Stimulated activated memory B cell treated with anti-CD40 and anti-IgM and Interleukin-4, amounts not matched to agents 10 μg/mL and 1 μg/mL and 100 μg/mL, for 72 hours (primary cell): Measurements from ENCODE around the gene PMEPA1.
A peak's percentile ranks its signal among the peaks of the same experiment; 100 is the strongest.

Experiments used
- ATAC-seq: fragments of 150-1000 bp; cut with Tn5 transposase; 2 replicates; pipeline ENCODE4 v1.10.0; 2021
- H3K27ac Mint-ChIP-seq: one replicate; pipeline ENCODE4 v1.8.0; 2022; ENCODE audit warnings: mild to moderate bottlenecking, mixed read lengths
- H3K27me3 Mint-ChIP-seq: one replicate; pipeline ENCODE4 v1.8.0; 2022; ENCODE audit warnings: mixed read lengths
- H3K36me3 Mint-ChIP-seq: one replicate; pipeline ENCODE4 v1.8.0; 2022; ENCODE audit warnings: mixed read lengths
- H3K4me1 Mint-ChIP-seq: one replicate; pipeline ENCODE4 v1.8.0; 2022; ENCODE audit warnings: mixed read lengths
- H3K4me3 Mint-ChIP-seq: one replicate; pipeline ENCODE4 v1.8.0; 2022; ENCODE audit warnings: mild to moderate bottlenecking, moderate library complexity, mixed read lengths
- H3K9me3 Mint-ChIP-seq: one replicate; pipeline ENCODE4 v1.8.0; 2022; ENCODE audit warnings: mixed read lengths

PMEPA1 gene

DNA sequence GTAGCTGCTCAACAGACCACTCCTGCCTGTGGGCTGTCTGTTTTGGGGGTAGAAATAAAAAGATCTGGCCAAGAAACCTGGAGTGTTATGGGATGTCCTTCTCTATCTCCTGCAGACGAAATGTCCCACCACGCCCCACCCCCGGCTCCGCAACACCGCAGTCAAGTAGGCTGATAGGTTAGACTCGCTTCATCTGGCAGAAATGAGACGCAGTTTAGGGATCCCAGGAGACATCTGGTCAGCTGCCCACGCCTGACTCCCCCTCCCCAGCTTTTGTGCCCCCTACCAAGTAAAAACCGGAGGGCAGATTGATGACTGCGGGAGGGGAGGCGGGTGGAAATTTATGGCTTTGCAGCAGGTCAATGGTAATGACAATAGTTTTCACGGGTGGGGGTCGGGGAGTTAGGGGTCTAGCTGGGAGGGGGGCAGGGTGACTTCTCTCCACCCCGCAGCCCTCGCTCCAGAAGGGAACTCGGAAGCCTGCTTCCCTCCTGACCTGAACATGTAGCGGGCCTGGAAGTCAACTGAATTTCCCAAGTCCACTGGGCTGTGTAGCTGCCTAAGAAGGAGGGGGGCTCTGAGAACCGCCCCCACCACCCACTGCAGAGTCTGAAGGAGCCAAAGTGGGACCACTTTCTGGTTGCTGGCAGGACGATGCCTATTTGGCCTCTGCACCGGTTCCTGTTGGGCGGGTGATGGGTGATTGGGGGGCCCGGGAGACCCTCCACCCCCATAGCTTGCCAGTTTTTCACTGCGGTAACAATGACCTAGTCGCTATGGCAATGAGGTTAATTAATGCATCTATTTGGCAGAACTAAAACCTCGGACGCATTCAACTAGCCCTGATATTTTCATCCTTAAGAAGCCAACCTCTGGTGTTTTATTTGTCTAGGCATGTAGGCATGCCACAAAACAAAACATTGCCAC is 25.7 kb downstream of the PMEPA1 start:
- ATAC-seq, result no peak
- peaks cover 100% of the 10 kb centered on the region for H3K4me1 Mint-ChIP-seq

DNA sequence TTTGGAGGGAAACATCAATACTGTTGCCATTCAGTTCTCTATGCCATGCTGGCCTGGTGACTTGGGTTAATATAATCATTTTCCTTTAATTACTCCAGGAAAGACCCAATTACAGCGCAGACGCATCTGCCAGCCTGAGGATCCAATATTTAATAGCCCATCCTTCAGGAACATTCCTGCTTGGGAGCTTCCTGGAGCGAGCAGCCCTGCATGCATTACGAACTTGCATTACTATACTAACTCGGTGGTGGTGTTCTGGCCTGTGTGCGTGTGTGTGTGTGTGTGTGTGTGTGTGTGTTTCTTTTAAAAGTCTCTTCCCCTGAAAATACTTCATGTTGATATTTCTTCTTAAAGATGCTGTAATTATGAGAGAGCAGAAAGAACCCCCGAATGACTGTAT is 26.5 kb downstream of the PMEPA1 start:
- Mint-ChIP-seq H3K9me3 (no peaks in the 10 kb centered on the region), H3K27ac (peak overlapping the region; percentile 88), H3K36me3 (peaks cover 12% of the 10 kb centered on the region), H3K27me3 (peaks cover 12% of the 10 kb centered on the region), H3K4me1 (peaks cover 100% of the 10 kb centered on the region), H3K4me3 (peak overlapping the region; percentile 54)
- no peak for ATAC-seq

More for the DNA sequence above, 25.7 kb downstream of the PMEPA1 start:
- Mint-ChIP-seq H3K4me3 (peak overlapping the region; percentile 16), H3K36me3 (peaks cover 12% of the 10 kb centered on the region), H3K27me3 (peaks cover 12% of the 10 kb centered on the region), H3K27ac (peak overlapping the region; percentile 88), H3K9me3 (no peaks in the 10 kb centered on the region)

DNA sequence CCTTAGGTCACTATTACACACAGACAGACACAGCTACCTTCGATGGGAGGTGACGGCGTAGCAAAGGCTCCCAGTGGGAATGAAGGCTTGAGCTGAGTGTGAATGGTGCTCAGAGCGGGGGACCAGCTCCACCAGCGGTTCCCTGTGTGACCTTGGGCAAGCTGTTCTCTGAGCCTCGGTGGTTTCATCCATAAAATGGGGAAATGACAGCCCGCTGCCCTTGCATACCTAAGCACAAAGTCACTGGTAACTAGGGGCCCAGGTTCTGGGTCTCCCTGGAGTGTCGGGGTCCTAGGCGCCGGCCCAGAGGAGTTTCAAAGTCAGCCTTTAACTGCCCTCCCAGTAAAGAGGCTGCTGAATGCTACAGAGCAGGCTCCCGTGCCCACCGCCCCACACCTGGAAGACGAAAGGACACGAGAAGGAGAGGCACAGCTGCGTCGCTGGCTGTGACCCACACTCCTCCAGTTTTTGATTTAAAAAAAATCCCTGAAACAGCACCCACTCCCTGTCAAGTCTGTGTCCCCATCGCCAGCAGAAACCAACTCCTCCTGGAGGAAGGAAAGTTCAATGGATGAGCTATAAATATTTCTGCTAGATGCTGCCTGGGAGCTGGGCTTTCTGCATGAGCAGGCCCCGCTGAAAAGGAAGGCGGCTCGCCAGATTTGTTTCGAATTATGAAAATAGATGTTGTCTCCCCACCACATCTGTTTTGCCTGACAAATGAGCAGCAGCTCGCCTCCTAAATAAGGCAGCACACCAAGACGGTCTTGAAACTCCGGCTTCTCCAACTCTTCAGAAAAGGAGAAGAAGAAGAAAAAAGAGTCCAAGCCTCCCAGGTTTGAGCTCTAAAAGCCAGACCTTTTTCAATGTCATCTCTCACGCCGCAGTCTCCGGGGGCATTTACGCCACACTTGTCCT is 27.4 kb downstream of the PMEPA1 start:
- Mint-ChIP-seq H3K9me3 (no peaks in the 10 kb centered on the region), H3K4me1 (peaks cover 100% of the 10 kb centered on the region), H3K27me3 (peaks cover 12% of the 10 kb centered on the region), H3K36me3 (peaks cover 12% of the 10 kb centered on the region), H3K27ac (peak overlapping the region; percentile 88), H3K4me3 (peak overlapping the region; percentile 54)
- ATAC-seq, result peak; percentile 53

DNA sequence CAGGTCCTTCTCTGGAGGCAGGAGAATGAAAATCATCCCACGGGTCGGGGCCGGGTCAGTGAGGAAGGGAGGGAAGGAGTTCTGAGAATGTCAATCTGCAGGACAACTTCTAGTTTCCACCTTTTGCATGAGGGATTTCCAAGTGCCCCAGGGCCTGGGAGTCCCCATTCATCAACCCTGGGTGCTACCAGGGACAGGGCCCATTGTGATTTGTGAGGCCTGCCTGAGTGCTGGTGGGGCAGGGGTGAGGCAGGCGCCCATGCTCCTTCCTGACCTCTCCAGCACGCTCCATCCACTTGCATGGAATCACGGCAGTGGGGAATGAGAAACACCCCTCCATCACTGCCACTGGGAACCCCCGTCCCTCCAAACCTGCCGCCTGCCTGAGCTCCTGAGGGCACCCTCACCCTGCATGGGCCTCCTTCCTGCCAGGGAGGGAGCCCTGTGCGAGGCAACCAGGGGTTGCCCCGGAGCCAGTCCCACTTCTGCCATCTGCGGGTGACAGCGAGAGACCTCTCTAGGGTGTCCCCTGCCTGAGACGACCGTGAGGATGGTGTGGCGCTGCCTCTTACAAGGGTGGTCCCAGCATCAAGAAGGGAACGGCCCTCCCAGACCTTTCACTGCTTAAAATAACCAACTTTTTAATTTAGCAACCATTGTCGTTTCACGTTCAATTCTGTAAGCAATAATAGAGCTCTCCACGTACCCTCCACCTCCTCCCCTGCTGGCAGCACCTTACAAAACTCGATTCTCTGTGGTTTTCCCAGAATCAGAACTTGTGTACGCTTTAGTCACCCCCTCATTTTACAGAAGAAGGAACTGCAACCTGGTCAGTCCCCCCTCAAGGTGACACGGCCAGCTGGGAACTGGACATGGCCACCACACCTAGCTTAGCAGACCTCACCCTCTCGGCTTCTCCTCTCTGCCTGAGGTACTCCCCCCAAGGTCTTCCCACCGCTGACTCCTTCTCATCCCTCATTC is 28.6 kb downstream of the PMEPA1 start:
- Mint-ChIP-seq H3K4me3 (peak overlapping the region; percentile 54), H3K27ac (peak overlapping the region; percentile 88), H3K27me3 (peaks cover under 1% of the 10 kb centered on the region), H3K9me3 (no peaks in the 10 kb centered on the region), H3K4me1 (peaks cover 100% of the 10 kb centered on the region), H3K36me3 (peaks cover 4% of the 10 kb centered on the region)
- peak; percentile 69 for ATAC-seq

DNA sequence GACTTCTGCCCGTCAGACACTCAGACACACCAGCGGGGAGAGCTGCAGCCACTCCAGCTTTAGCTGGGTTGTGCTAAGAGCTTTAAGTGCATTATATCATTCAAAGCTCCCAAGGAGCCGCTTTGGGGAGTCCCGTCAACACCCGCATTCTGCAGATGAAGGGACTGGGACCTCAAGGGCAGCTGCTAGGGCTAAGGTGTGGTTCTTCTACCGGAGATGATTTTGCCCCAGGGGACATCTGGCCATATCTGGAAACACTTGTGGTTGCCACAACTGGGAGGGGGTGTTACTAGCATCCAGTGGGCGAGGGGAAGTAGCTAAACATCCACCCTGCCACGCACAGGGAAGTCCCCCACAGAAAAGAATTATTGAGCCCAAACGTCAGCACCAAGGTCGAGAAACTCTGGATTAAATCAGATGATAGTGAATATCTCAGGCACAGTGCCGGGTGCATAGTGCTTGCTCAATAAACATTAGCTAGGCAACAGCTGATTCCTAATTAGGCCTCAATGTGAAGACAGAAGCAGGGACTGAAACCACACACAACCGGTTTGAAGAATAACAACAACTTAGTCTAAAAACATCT is 29.6 kb downstream of the PMEPA1 start:
- Mint-ChIP-seq H3K36me3 (peaks cover 4% of the 10 kb centered on the region), H3K27ac (peak overlapping the region; percentile 88), H3K4me3 (peak overlapping the region; percentile 40), H3K4me1 (peaks cover 99% of the 10 kb centered on the region), H3K27me3 (no peaks in the 10 kb centered on the region), H3K9me3 (no peaks in the 10 kb centered on the region)
- ATAC-seq, result peak; percentile 78

DNA sequence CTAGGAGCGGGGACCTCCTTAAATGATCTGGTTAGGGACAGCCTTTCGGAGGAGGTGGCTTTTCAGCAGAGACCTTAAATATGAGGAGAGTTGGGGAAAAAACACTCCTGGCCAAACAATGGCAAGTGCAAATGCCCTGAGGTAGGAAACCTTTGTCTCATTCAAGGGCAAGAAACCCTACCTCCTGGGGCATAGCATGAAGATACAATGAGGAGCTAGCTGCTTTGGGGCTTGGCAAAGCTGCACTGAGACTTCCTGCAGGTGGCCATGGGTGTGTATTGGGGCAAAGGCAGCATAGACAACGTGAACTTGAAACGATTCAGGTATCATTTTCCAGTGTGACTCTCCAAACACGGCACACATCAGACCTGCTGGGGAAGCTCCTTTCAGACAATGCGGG is 30.7 kb downstream of the PMEPA1 start:
- no peaks in the 10 kb centered on the region for H3K27me3 Mint-ChIP-seq
- peak overlapping the region; percentile 88 for H3K27ac Mint-ChIP-seq
- H3K9me3 Mint-ChIP-seq, result no peaks in the 10 kb centered on the region
- H3K4me1 Mint-ChIP-seq, result peaks cover 90% of the 10 kb centered on the region
- H3K4me3 Mint-ChIP-seq, result no peak overlapping the region
- peaks cover 4% of the 10 kb centered on the region for H3K36me3 Mint-ChIP-seq
- no peak for ATAC-seq

DNA sequence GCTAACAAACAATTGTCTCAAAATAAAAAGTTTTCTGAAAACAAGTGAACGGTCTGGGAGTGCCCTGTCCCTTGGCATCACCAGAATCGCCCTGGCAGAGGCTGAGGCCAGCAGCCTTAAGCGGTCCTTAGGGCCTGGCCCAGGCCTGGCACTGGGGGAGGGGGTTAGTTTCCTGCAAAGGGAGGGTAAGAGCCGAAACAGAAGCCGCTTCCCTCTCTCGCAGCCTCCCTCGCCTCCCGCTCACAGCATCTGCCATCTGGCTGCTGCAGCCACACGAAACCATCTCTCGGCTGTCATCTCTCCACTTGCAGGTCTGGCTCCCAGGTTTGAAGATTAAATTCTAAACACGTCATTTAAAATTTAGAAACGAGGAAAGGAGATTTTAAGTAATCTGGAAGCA is 31.5 kb downstream of the PMEPA1 start:
- no peak overlapping the region for H3K4me3 Mint-ChIP-seq
- H3K27ac Mint-ChIP-seq, result peak overlapping the region; percentile 88
- peaks cover 90% of the 10 kb centered on the region for H3K4me1 Mint-ChIP-seq
- no peak for ATAC-seq
- H3K36me3 Mint-ChIP-seq, result peaks cover 4% of the 10 kb centered on the region
- no peaks in the 10 kb centered on the region for H3K27me3 Mint-ChIP-seq
- no peaks in the 10 kb centered on the region for H3K9me3 Mint-ChIP-seq

DNA sequence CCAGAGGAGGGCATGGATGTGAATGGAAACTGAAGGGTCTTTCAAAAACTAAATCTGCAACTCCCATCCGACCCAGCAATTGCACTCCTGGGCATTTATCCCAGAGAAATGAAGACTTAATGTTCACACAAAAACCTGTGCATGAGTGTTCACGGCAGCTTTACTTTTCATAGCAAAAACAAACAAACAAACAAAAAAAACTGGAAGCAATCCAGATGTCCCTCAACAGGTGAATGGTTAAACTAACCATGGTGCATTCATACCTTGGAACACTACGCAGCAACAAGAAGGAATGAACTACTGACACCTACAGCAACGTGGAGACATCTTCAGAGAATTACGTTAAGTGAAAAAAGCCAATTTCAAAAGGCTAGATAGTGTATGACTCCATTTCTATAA is 32.2 kb downstream of the PMEPA1 start:
- Mint-ChIP-seq H3K36me3 (peaks cover 4% of the 10 kb centered on the region), H3K4me1 (peaks cover 88% of the 10 kb centered on the region), H3K27me3 (no peaks in the 10 kb centered on the region), H3K9me3 (no peaks in the 10 kb centered on the region), H3K27ac (no peak overlapping the region), H3K4me3 (no peak overlapping the region)
- no peak for ATAC-seq

DNA sequence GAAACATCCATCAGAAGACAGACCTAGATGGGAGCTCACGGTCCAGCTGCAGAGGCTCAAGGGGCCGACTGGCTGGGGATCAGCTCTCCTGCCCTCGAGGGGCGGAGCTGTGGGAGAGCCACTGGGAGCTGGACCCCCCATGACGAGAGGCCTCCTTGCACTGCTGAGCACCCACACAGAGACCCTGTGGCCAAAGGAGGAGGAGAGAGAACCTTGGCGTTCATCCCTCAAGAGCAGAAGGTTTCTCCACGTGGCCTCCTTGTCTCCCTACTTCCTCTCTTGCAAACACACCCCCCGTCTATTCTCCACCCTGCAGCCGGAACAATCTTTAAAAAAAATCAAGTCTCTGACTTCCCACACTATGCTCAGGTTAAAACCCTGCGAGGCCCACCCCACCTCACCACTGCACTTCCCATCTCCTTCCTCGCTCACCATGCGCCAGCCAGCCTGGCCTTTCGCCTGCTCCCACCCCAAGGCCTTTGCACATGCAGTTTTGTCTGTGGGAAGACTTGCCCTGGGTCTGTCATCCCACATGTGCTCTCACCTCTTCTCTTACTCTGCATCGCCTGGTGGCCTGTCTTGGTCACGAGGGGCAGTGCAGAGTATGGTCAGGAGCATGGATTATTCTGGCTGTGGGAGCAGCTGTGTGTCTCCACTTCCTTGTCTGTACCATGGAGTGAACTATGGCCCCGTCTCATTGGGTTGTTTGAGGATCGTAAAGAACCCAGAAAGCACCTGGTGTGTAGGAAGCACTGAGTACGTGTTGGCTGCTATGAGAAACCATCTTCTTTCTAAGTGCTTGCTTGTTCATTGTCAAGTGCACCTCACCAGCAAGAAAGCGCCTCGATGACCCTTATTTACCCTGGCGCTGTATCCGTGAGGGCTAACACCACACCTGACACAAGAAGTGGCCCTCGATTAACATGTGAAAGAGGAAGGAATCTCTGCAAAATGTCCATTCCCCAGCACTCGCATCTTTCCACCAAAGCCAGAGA is 32.9 kb downstream of the PMEPA1 start:
- peaks cover 3% of the 10 kb centered on the region for H3K36me3 Mint-ChIP-seq
- H3K9me3 Mint-ChIP-seq, result no peaks in the 10 kb centered on the region
- ATAC-seq, result no peak
- no peaks in the 10 kb centered on the region for H3K27me3 Mint-ChIP-seq
- H3K4me3 Mint-ChIP-seq, result no peak overlapping the region
- peaks cover 81% of the 10 kb centered on the region for H3K4me1 Mint-ChIP-seq
- H3K27ac Mint-ChIP-seq, result peak overlapping the region; percentile 38

DNA sequence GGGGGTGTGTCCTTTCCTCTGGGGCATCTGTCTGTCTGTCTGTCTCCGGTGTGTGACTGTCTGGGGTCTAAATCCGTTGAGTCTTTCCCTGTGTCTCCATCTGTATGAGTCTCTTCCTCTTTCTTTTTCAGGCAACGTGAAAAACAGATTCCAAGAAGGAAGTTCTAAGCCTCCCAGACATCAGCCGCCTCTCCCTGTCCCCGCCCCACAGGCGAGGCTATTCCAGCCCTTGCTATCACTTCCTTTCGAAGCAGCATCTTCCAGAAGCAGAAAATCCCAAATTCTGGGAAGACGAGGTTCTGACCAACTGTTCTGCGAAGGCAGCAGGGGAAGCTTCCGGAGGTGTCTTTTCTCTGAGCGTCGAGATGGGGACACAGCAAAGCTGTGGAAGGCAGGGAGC is 34.0 kb downstream of the PMEPA1 start:
- Mint-ChIP-seq H3K36me3 (no peaks in the 10 kb centered on the region), H3K27me3 (no peaks in the 10 kb centered on the region), H3K4me1 (peaks cover 70% of the 10 kb centered on the region), H3K4me3 (no peak overlapping the region), H3K27ac (peak overlapping the region; percentile 38), H3K9me3 (no peaks in the 10 kb centered on the region)
- no peak for ATAC-seq

DNA sequence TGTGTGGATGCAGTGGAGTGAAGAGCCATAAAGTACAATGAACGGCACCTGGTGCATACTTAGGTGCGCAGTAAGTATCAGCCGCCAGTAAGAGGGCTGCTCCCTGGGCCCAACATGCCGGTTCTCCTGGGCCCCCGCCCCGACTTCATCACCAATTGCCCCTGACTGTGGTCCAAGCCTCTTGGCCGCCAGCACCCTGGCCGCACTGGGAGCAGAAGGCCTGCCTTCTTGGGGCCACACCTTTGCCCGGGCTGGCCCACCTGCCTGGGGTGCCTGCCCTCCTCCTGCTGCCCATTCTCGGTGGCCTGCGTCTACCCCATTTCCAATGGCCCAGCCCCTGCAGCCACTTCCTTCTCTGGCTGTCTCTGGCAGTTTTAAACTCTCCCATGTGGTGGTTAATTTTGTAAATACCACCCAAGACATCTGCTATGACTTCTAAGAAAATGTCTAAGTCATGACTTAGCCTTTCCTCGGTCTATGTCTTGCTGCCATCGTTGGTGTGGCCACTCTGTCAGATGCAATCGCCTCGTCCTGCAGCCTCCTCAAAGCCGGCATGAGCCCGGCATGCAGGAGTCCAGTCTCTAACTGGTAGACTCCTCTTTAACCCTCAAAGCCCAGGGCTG is 36.8 kb downstream of the PMEPA1 start:
- no peaks in the 10 kb centered on the region for H3K36me3 Mint-ChIP-seq
- peak overlapping the region; percentile 15 for H3K27ac Mint-ChIP-seq
- no peaks in the 10 kb centered on the region for H3K27me3 Mint-ChIP-seq
- no peak overlapping the region for H3K4me3 Mint-ChIP-seq
- H3K9me3 Mint-ChIP-seq, result no peaks in the 10 kb centered on the region
- H3K4me1 Mint-ChIP-seq, result peaks cover 57% of the 10 kb centered on the region
- ATAC-seq, result no peak

DNA sequence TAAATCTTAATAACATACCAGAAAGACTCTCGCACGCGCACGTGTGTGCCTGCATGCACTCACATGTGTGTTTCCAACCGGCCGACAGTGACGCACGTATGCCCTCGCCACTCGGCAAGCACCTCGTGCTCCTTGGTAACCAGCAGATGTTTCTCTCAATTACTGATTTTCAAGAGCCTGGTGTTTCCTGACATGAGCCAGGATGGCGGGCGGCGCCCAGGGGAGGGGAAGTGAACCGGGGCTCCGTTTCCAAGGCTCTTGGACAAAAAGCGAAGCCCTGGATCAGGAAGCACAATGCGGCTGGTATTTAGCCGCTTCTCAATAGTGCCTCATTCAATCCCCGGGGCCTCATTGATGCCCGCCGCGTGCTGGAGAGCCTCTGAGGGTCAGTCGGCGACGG is 37.7 kb downstream of the PMEPA1 start:
- H3K4me3 Mint-ChIP-seq, result no peak overlapping the region
- ATAC-seq, result no peak
- no peaks in the 10 kb centered on the region for H3K27me3 Mint-ChIP-seq
- no peaks in the 10 kb centered on the region for H3K9me3 Mint-ChIP-seq
- no peaks in the 10 kb centered on the region for H3K36me3 Mint-ChIP-seq
- H3K4me1 Mint-ChIP-seq, result peaks cover 48% of the 10 kb centered on the region
- H3K27ac Mint-ChIP-seq, result no peak overlapping the region

DNA sequence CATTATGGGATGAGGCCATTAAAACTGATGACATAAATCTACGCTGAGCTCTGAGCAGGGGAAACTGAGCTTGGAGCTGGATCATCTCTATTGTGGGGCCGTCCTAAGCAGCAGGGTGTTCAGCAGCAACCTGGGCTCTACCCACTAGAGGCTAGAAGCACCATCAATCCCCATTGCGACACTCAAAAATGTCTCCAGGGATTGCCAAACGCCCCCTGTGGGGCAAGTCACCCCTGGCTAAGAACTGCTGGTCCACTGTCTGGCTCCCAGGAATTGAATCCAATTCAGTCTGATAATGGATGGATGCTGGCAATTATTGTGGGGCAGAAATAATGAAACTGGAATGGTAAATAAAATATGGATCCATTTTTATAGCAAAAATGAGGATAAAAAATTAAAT is 38.2 kb downstream of the PMEPA1 start:
- ATAC-seq, result no peak
- no peak overlapping the region for H3K27ac Mint-ChIP-seq
- no peak overlapping the region for H3K4me3 Mint-ChIP-seq
- no peaks in the 10 kb centered on the region for H3K27me3 Mint-ChIP-seq
- no peaks in the 10 kb centered on the region for H3K36me3 Mint-ChIP-seq
- H3K4me1 Mint-ChIP-seq, result peaks cover 43% of the 10 kb centered on the region
- no peaks in the 10 kb centered on the region for H3K9me3 Mint-ChIP-seq
